ENCODE results near the gene CORO2A.
"Not testable (repeated sequence)": the region's sequence is repeated elsewhere in the genome, so short reads cannot be mapped to it uniquely, and the experiment has no call there.

Gene CORO2A

GRCh38 chr9:98178874-98179850 lies 13.3 kb downstream of the CORO2A start:
- no peak overlapping the region for H3K4me3 ChIP-seq (ENCODE audit: low read length)
- H3K9me3 ChIP-seq (ENCODE audit: control insufficient read depth, low read length): no peaks in the 10 kb centered on the region
- H3K27me3 ChIP-seq (replicated peaks; ENCODE audit: control insufficient read depth, insufficient read depth, low read length): peaks cover 13% of the 10 kb centered on the region
- no peaks in the 10 kb centered on the region for H3K36me3 ChIP-seq (ENCODE audit: control insufficient read depth, insufficient read depth, low read length, severe bottlenecking)
- no peak overlapping the region for H3K9ac ChIP-seq (ENCODE audit: low read length)
- no peak for DNase-seq (ENCODE audit: low read depth)
- no peaks in the 10 kb centered on the region for H3K4me1 ChIP-seq (ENCODE audit: control insufficient read depth, insufficient read depth, low read length)

GRCh38 chr9:98176391-98177259 lies 15.8 kb downstream of the CORO2A start:
- DNase-seq (ENCODE audit: low read depth): no peak
- H3K4me1 ChIP-seq (ENCODE audit: control insufficient read depth, insufficient read depth, low read length): no peaks in the 10 kb centered on the region
- H3K9me3 ChIP-seq (ENCODE audit: control insufficient read depth, low read length): no peaks in the 10 kb centered on the region
- H3K27me3 ChIP-seq (replicated peaks; ENCODE audit: control insufficient read depth, insufficient read depth, low read length): peaks cover 18% of the 10 kb centered on the region
- no peaks in the 10 kb centered on the region for H3K36me3 ChIP-seq (ENCODE audit: control insufficient read depth, insufficient read depth, low read length, severe bottlenecking)
- no peak overlapping the region for H3K9ac ChIP-seq (ENCODE audit: low read length)
- no peak overlapping the region for H3K4me3 ChIP-seq (ENCODE audit: low read length)

GRCh38 chr9:98175762-98176161 lies 16.7 kb downstream of the CORO2A start:
- Histone ChIP-seq H3K4me1 (ENCODE audit: control insufficient read depth, insufficient read depth, low read length) (no peaks in the 10 kb centered on the region), H3K9me3 (ENCODE audit: control insufficient read depth, low read length) (no peaks in the 10 kb centered on the region), H3K9ac (ENCODE audit: low read length) (no peak overlapping the region), H3K36me3 (ENCODE audit: control insufficient read depth, insufficient read depth, low read length, severe bottlenecking) (no peaks in the 10 kb centered on the region), H3K27me3 (replicated peaks; ENCODE audit: control insufficient read depth, insufficient read depth, low read length) (peaks cover 25% of the 10 kb centered on the region), H3K4me3 (ENCODE audit: low read length) (no peak overlapping the region)
- no peak for DNase-seq (ENCODE audit: low read depth)

- no peak overlapping the region for H3K9ac ChIP-seq (ENCODE audit: low read length)
- H3K4me1 ChIP-seq (ENCODE audit: control insufficient read depth, insufficient read depth, low read length): no peaks in the 10 kb centered on the region
- DNase-seq (ENCODE audit: low read depth): no peak
- H3K9me3 ChIP-seq (ENCODE audit: control insufficient read depth, low read length): no peaks in the 10 kb centered on the region
- no peak overlapping the region for H3K4me3 ChIP-seq (ENCODE audit: low read length)
- no peaks in the 10 kb centered on the region for H3K36me3 ChIP-seq (ENCODE audit: control insufficient read depth, insufficient read depth, low read length, severe bottlenecking)
- H3K27me3 ChIP-seq (replicated peaks; ENCODE audit: control insufficient read depth, insufficient read depth, low read length): peaks cover 25% of the 10 kb centered on the region
Measured at GRCh38 chr9:98175028-98175569, 17.3 kb downstream of the CORO2A start.

GRCh38 chr9:98174502-98174918 lies 17.9 kb downstream of the CORO2A start:
- H3K4me3 ChIP-seq (ENCODE audit: low read length); H3K9ac ChIP-seq (ENCODE audit: low read length); H3K4me1 ChIP-seq (ENCODE audit: control insufficient read depth, insufficient read depth, low read length); H3K9me3 ChIP-seq (ENCODE audit: control insufficient read depth, low read length); H3K36me3 ChIP-seq (ENCODE audit: control insufficient read depth, insufficient read depth, low read length, severe bottlenecking); DNase-seq (ENCODE audit: low read depth): not testable (repeated sequence)
- H3K27me3 ChIP-seq (replicated peaks; ENCODE audit: control insufficient read depth, insufficient read depth, low read length): peaks cover 22% of the 10 kb centered on the region

GRCh38 chr9:98173181-98173580 lies 19.3 kb downstream of the CORO2A start:
- Histone ChIP-seq H3K4me3 (ENCODE audit: low read length) (no peak overlapping the region), H3K36me3 (ENCODE audit: control insufficient read depth, insufficient read depth, low read length, severe bottlenecking) (no peaks in the 10 kb centered on the region), H3K9ac (ENCODE audit: low read length) (no peak overlapping the region), H3K4me1 (ENCODE audit: control insufficient read depth, insufficient read depth, low read length) (no peaks in the 10 kb centered on the region), H3K27me3 (replicated peaks; ENCODE audit: control insufficient read depth, insufficient read depth, low read length) (peaks cover 22% of the 10 kb centered on the region), H3K9me3 (ENCODE audit: control insufficient read depth, low read length) (no peaks in the 10 kb centered on the region)
- no peak for DNase-seq (ENCODE audit: low read depth)

GRCh38 chr9:98172604-98173003 lies 19.8 kb downstream of the CORO2A start:
- Histone ChIP-seq H3K36me3 (ENCODE audit: control insufficient read depth, insufficient read depth, low read length, severe bottlenecking) (no peaks in the 10 kb centered on the region), H3K9ac (ENCODE audit: low read length) (no peak overlapping the region), H3K4me1 (ENCODE audit: control insufficient read depth, insufficient read depth, low read length) (no peaks in the 10 kb centered on the region), H3K9me3 (ENCODE audit: control insufficient read depth, low read length) (no peaks in the 10 kb centered on the region), H3K4me3 (ENCODE audit: low read length) (no peak overlapping the region), H3K27me3 (replicated peaks; ENCODE audit: control insufficient read depth, insufficient read depth, low read length) (peaks cover 22% of the 10 kb centered on the region)
- DNase-seq (ENCODE audit: low read depth): peak; percentile 28

GRCh38 chr9:98171176-98171925 lies 21.1 kb downstream of the CORO2A start:
- H3K4me3 ChIP-seq (ENCODE audit: low read length): no peak overlapping the region
- H3K9ac ChIP-seq (ENCODE audit: low read length): no peak overlapping the region
- H3K9me3 ChIP-seq (ENCODE audit: control insufficient read depth, low read length): no peaks in the 10 kb centered on the region
- DNase-seq (ENCODE audit: low read depth): no peak
- H3K36me3 ChIP-seq (ENCODE audit: control insufficient read depth, insufficient read depth, low read length, severe bottlenecking): no peaks in the 10 kb centered on the region
- peaks cover 20% of the 10 kb centered on the region for H3K27me3 ChIP-seq (replicated peaks; ENCODE audit: control insufficient read depth, insufficient read depth, low read length)
- no peaks in the 10 kb centered on the region for H3K4me1 ChIP-seq (ENCODE audit: control insufficient read depth, insufficient read depth, low read length)

GRCh38 chr9:98168941-98169488 lies 23.4 kb downstream of the CORO2A start:
- Histone ChIP-seq H3K9me3 (ENCODE audit: control insufficient read depth, low read length) (no peaks in the 10 kb centered on the region), H3K4me1 (ENCODE audit: control insufficient read depth, insufficient read depth, low read length) (no peaks in the 10 kb centered on the region), H3K36me3 (ENCODE audit: control insufficient read depth, insufficient read depth, low read length, severe bottlenecking) (no peaks in the 10 kb centered on the region), H3K9ac (ENCODE audit: low read length) (no peak overlapping the region), H3K27me3 (replicated peaks; ENCODE audit: control insufficient read depth, insufficient read depth, low read length) (peaks cover 15% of the 10 kb centered on the region), H3K4me3 (ENCODE audit: low read length) (no peak overlapping the region)
- DNase-seq (ENCODE audit: low read depth): peak; percentile 12

GRCh38 chr9:98168153-98168780 lies 24.2 kb downstream of the CORO2A start:
- Histone ChIP-seq H3K36me3 (ENCODE audit: control insufficient read depth, insufficient read depth, low read length, severe bottlenecking) (no peaks in the 10 kb centered on the region), H3K27me3 (replicated peaks; ENCODE audit: control insufficient read depth, insufficient read depth, low read length) (peaks cover 15% of the 10 kb centered on the region), H3K9ac (ENCODE audit: low read length) (no peak overlapping the region), H3K9me3 (ENCODE audit: control insufficient read depth, low read length) (no peaks in the 10 kb centered on the region), H3K4me3 (ENCODE audit: low read length) (no peak overlapping the region), H3K4me1 (ENCODE audit: control insufficient read depth, insufficient read depth, low read length) (no peaks in the 10 kb centered on the region)
- DNase-seq (ENCODE audit: low read depth): no peak

Measured in adipocyte (in vitro differentiated cells).